ENCODE measurements around the gene PGLYRP1.

PGLYRP1 gene, protein sequence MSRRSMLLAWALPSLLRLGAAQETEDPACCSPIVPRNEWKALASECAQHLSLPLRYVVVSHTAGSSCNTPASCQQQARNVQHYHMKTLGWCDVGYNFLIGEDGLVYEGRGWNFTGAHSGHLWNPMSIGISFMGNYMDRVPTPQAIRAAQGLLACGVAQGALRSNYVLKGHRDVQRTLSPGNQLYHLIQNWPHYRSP

DNA sequence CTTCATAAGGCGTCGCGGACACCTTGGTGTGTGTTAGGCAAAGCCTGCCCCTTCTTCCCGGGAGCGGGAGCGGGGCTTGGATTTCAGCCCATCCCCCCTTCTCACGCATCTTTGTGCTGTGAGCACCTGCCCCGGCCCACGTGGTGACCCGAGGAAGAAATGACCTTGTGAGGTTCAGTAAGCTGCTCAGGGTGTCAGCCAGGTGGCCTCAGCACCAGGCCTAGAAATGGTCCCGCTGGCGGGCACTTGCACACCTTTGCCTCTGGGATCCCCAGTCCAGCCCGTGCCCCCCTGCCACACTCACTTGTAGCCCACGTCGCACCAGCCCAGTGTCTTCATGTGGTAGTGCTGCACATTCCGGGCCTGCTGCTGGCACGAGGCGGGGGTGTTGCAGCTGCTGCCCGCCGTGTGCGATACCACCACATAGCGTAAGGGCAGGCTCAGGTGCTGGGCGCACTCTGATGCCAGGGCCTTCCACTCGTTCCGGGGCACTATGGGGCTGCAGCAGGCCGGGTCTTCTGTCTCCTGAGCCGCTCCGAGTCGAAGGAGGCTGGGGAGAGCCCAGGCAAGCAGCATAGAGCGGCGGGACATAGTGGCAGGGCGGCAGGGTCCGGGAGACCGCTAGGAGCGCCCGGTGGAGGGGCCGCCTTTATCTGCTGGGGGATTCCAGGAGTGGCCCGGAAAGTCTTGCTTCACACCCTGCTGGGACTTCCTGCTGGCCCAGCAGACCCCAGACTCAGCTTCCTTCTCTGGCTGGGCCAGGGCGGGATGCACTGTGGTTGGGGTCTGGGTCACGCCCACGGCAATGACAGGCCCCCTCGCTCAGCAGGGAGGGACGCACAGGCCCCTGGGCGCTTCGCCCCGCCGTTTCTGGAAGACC is at the start of gene PGLYRP1:
Gene PGLYRP1 (minus strand): TSS at position 623 of the 880 bp plus-strand sequence. CDS start 32 bp downstream, at position 591.
- DNase-seq (ENCODE audit: low read depth): no peak

DNA sequence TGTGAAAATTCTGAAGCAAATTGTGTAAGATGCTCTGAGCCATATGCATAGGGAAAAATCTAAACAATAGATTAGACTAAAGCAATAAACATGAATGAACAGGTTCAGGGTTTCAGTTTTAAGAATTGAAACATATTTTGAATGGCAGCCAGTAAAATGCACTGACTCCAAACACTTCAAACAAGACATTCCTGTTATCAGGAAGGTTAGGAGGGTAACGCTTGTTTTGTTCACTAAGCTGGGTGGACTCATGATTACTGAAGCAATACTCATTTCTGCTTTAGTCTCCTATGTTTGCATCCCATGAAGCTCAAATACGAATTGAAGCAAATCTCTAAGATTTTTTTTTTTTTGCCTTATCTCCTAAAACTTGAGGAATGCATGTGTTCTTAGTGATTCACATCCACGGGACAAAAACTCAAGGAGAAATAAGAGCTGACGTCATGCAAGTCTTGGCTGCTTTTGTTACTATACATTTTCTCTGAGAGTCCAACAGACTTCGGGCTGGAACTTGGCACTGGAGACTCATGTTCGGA is 47.0 kb upstream of the PGLYRP1 start:
- no peak for DNase-seq (ENCODE audit: low read depth)

GRCh38 chr19:46068345-46069258 is 45.7 kb upstream of the PGLYRP1 start:
- DNase-seq (ENCODE audit: low read depth): no peak

DNA sequence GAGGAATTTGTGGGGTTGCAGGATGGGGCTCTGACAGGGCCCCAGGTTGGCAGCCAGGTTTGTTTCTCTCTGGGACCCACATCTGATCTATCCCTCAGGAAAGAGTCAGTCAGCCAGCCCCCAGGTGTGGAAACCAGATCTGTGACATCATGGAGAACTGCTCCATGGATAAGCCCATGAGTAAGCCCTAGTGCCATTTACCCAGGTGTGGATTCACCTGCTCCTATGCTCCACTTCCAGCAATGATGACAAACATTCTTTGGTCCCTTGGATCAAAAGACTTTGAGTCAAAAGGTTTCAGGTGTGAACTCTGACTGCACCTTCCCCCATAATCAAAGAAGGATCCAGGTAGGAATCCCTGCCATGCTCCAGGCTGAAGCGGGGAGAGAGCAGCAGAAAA is 44.8 kb upstream of the PGLYRP1 start:
- DNase-seq (ENCODE audit: low read depth): no peak

DNA sequence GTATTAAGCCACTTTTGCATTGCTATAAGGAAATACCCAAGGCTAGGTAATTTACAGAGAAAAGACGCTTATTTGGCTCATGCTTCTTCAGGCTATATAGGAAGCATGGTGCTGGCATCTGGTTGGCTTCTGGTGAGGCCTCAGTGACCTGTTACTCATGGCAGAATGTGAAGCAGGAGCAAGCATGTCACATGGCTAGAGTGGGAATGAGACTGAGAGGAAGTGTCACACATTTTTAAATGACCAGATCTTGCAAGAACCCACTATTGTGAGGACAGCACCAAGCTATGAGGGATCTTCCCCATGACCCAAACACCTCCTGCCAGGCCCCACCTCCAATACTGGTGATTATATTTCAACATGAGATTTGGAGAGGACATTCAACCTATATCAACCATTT is 43.6 kb upstream of the PGLYRP1 start:
- DNase-seq (ENCODE audit: low read depth): no peak

DNA sequence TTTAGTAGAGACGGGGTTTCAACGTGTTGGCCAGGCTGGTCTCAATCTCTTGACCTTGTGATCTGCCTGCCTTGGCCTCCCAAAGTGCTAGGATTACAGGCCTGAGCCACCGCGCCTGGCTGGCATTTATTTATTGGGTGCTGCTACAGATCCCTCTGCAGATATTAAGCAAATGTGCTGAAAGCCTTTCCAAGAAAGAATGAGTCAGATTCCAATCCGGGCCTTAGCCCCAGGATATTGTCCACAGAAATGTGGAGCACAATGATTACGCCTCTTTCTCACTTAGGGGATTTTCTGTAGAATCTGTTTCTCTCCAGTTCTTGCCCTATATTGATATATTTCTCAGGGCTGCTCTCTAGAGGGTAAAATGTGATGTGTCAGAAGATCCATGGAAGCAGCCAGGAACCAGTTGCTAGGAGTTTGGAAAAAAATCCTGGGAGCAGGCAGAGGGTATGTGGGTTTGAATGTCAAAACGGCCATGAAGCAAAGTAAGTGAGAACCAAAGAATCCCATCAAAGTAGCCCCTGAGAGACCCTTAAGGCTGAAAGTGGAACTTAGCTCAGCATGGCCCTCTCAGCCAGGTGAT is 42.7 kb upstream of the PGLYRP1 start:
- no peak for DNase-seq (ENCODE audit: low read depth)

- no peak for DNase-seq (ENCODE audit: low read depth)
Measured at GRCh38 chr19:46063201-46063600, 40.3 kb upstream of the PGLYRP1 start.

- no peak for DNase-seq (ENCODE audit: low read depth)
Measured at GRCh38 chr19:46060012-46060411, 37.2 kb upstream of the PGLYRP1 start.

GRCh38 chr19:46058778-46059177 is 35.9 kb upstream of the PGLYRP1 start:
- no peak for DNase-seq (ENCODE audit: low read depth)

DNA sequence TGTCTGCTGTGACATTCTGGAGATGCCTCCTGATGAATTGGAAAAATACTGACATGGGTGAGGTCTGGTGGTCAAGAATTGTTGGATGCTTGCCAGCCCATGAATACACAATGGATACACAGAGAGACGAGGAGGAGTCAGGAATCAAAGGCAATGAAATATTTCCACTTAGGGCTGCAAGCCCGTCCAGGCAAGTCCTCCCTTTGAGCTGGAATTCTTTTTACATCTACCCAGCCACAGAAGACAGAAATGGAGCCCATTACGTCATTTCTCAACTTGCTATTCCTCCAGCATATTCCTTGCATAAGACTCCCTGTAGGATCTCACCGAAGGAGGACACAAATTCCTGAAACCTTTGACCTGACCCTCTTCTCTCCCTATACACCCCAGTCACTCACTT is 33.7 kb upstream of the PGLYRP1 start:
- DNase-seq (ENCODE audit: low read depth): no peak

- no peak for DNase-seq (ENCODE audit: low read depth)
Measured at GRCh38 chr19:46052896-46053295, 30.0 kb upstream of the PGLYRP1 start.

GRCh38 chr19:46049597-46049996 is 26.7 kb upstream of the PGLYRP1 start:
- no peak for DNase-seq (ENCODE audit: low read depth)

DNA sequence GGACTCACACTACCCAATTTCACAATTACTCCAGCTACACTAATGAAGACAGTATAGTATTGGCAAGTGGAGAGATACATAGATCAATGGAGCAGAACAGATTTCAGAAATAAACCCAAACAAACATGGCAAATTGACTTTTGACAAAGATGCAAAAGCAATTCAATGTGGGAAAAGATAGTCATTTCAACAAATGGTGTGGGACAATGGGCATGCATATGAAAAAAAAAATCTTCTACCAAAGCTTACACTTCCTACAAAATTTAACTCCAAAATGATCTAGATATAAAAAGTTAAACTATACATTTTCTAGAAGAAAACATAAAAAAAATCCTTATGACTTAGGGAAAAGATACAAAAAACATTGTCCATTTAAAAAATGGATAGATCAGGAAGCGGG is 20.7 kb upstream of the PGLYRP1 start:
- DNase-seq (ENCODE audit: low read depth): no peak

GRCh38 chr19:46042252-46042883 is 19.5 kb upstream of the PGLYRP1 start:
- no peak for DNase-seq (ENCODE audit: low read depth)

DNA sequence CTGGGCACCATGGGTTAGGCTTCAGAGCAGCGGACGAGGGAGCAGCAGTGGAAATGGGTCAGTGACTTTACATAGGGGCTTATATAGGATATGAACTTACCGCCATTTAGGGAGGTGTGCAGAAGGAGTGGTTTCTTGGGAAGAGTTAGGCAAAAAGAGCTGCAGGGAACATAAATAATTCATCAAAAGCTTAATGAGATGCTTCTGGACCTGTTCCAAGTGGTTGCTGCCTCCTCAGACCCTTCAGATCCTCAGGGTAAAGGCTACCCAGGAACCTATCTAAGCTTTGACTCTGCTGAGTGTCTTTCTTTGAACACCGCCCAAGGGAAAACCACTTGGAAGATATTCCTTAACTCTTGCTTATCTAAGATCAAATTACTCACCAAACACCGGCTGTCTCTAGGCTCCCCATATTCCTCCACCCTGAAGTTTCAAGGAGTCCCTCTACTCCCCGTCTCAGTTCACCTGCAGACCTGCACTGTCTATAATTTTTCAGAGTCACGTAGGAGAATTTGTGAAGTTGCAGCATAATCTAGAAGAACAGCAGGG is 18.2 kb upstream of the PGLYRP1 start, which contains the start of gene IGFL4:
Gene IGFL4 (minus strand): TSS at position 51 of the 549 bp plus-strand sequence. CDS start 40 bp downstream, at position 11.
- no peak for DNase-seq (ENCODE audit: low read depth)

DNA sequence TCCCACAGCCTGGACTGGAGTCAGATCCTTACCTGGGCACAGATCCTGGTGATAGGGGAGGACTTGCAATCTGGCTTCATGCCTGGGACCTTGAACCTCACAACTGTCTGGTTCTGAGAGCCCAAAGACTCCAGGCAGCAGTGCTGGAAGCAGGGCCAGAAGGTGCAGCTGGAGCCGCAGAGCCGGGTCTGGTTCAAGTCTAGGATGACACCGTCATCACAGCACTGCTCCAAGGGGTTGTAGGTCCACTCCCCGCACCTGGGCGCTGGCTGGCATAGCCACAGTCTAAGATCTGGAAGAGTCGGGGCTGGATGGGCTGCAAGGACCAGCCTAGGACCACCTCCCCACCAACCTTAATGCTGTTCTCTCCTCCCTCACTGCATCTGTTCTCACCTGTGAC is 17.3 kb upstream of the PGLYRP1 start:
- DNase-seq (ENCODE audit: low read depth): no peak

GRCh38 chr19:46036744-46037128 is 13.9 kb upstream of the PGLYRP1 start:
- no peak for DNase-seq (ENCODE audit: low read depth)

DNA sequence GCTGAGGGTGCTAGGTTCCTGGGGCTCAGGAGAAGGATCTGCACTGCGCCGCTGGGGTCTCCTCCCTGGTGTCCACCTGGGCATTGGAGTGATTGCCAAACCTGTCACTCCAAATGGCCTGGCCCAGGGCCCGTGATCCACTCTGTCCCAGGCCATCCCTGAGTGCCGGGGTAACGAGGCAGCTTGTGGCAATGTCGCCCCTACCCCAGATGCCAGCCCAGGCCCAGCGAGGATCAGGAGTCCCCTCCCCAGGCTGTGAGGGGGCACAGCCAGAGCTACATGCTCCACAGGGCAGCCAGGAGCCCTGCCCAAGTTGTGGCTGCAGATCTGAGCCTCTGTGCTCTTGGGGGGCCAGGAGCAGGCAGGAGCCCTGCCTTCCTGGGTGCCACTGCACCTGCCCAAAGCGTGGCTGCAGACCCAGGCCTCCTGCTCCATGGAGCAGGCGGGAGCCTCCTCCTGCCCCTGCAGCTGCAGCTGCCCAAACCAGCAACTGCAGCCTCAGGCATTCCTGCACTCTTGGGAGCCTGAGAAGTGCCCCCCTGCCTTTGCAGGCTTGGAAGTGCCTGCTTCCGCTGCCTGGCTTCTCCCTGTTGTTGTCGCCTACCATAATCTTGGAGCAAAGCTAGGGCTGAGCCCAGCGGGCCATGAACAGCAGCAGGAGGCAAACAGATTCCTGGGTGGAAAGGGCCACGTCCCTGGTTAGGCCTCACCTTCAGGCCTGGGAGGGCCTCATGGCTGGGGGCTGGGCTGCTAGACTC is 13.3 kb upstream of the PGLYRP1 start:
- no peak for DNase-seq (ENCODE audit: low read depth)

GRCh38 chr19:46035546-46035945 is 12.7 kb upstream of the PGLYRP1 start:
- DNase-seq (ENCODE audit: low read depth): no peak

DNA sequence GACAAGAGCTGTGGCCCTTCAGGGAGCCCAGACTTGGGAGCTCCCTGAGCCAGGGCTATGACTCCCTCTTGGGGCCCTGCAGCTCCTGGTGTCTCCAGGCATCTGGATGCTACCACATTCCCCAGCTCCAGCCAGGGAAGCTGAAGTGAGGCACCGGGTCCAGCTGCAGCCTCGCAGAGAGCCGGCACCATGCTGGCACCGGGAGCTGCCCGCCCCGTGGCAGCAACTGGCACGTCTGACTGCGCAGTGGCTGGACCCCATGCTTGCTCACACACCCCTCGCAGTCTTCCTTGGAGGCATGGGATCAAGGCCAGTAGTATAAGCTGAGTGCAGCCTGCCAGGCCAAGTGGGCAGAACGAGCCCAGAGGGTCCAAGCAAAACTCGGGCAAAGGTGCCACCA is 10.5 kb upstream of the PGLYRP1 start:
- DNase-seq (ENCODE audit: low read depth): no peak

Measured in stimulated activated CD8-positive, alpha-beta memory T cell treated with anti-CD3 and anti-CD28 coated beads, Interleukin-15, amount 100 ng/mL, for 1 hour (primary cell).